ENCODE results near the gene MAPT.

The MAPT gene

GRCh38 chr17:46030752-46031151 is 136.4 kb downstream of the MAPT start:
- DNase-seq (ENCODE audit: low spot score): no peak

- DNase-seq (ENCODE audit: low spot score): no peak
These were observed 137.1 kb downstream of the MAPT start for GRCh38 chr17:46031440-46031839.

DNA sequence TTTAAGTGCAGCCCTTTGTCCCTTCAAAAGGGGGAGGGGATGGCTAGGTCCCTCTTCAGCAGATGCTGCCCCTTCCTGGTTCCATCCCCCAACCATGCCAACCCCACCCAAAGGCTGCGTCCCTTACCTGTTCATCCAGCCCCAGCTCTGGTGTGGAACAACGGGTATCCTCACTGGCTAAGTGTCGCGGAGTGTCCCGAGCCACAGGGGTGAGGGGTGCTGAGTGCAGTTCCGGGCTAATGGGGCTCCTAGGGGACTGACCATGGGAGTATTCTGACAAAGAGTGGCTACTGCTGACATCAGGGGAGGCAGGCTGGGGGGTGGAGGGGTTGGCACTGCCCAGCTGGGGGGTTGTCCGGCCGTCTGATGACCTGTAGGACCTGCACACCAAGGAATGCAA is 137.6 kb downstream of the MAPT start:
- DNase-seq (ENCODE audit: low spot score): no peak

- no peak for DNase-seq (ENCODE audit: low spot score)
These were observed 138.6 kb downstream of the MAPT start for GRCh38 chr17:46032909-46033308.

- DNase-seq (ENCODE audit: low spot score): no peak
These were observed 139.0 kb downstream of the MAPT start for GRCh38 chr17:46033392-46033791.

DNA sequence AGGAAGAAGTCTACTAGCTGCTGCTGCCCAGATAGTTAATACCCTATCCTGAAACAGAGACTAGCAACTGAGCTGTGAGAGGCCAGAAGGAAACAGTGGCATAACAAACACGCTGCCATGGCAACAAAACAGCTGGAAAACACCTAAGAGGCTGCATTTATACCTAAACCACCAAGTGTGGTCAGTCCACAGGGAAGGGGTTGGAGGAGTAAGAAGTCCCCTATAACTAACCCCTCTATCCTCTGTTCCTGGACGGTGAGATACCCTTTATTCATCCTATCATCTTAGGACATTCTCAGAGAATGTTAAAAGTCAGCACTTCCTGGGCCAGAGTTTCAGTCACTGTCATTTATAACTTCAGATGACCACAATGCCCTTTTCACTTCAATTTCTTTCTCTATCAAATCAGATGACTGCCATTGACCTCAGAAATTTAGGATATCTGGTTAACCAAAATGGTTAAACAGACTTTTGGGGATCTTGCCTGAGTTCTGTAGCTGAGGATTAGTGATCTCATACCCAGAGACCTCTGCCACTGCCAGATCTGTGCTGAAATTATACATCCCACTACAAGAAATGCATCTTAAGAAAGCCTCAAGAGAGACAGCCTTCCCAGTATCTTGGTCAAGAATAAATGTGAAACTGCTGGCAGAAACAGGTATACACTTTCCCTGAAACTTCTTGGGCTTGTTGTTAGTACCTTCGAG is 140.9 kb downstream of the MAPT start:
- no peak for DNase-seq (ENCODE audit: low spot score)

- no peak for DNase-seq (ENCODE audit: low spot score)
These were observed 142.1 kb downstream of the MAPT start for GRCh38 chr17:46036491-46036890.

DNA sequence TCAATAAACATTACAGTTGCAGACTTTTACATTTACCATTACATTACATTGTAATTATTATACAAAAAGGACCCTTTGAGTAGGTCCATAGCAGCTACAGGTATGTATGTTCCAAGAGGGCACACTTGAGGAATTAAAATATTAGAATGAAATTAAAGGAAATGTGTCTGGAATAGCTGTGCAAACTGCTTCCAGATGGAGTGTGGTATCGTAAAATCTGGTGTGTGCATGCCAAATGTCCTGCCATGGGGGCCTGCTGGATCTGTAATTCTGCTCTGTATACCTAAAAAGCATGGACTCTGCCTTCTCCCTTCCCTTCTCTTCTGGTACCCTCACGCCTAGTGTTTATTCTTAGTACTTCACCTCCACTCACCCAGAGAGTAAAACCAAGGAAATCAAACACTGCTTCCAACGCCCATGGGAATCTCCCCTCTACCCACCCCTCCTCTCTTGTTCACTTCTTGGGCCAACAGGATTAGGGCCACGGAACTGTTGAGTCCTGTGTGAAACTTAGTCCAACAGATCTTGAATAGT is 143.4 kb downstream of the MAPT start:
- no peak for DNase-seq (ENCODE audit: low spot score)

- no peak for DNase-seq (ENCODE audit: low spot score)
These were observed 144.1 kb downstream of the MAPT start for GRCh38 chr17:46038414-46038813.

- DNase-seq (ENCODE audit: low spot score): no peak
These were observed 144.6 kb downstream of the MAPT start for GRCh38 chr17:46038937-46039336.

DNA sequence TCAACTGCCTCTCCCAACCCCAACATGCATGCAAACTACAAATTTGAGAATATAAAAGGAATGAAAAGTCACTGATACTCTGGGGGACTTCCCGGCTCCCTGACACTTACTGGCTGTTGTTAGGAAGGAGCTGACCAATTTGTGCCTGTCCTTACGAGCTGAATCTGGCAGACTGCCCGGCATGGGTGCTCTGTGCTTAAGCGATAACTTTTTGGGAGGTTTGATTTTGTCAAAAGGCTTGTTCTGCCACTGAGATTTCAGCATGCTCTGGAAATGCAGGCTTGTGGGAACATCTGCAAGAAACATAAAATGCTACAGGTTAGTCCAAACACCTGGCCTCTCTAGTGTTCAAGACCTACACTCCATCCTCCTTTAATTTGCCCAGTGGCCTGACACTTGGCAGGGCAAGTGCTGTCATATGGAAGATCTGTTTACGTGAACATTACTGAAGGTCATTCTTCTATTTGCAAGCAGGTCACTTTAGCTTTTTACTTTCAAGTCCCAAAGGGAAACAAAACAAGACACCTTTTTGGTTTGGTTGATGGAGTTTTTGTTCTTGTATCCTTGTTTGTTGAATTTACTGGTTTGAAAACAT is 145.3 kb downstream of the MAPT start:
- no peak for DNase-seq (ENCODE audit: low spot score)

GRCh38 chr17:46042246-46042645 is 147.9 kb downstream of the MAPT start:
- no peak for DNase-seq (ENCODE audit: low spot score)

GRCh38 chr17:46042925-46043324 is 148.6 kb downstream of the MAPT start:
- no peak for DNase-seq (ENCODE audit: low spot score)

- DNase-seq (ENCODE audit: low spot score): no peak
These were observed 149.3 kb downstream of the MAPT start for GRCh38 chr17:46043606-46044005.

- peak; percentile 90 for DNase-seq (ENCODE audit: low spot score)
These were observed 150.1 kb downstream of the MAPT start for GRCh38 chr17:46044286-46044928.

- no peak for DNase-seq (ENCODE audit: low spot score)
These were observed 150.6 kb downstream of the MAPT start for GRCh38 chr17:46044989-46045388.

GRCh38 chr17:46045639-46046038 is 151.3 kb downstream of the MAPT start:
- DNase-seq (ENCODE audit: low spot score): no peak

DNA sequence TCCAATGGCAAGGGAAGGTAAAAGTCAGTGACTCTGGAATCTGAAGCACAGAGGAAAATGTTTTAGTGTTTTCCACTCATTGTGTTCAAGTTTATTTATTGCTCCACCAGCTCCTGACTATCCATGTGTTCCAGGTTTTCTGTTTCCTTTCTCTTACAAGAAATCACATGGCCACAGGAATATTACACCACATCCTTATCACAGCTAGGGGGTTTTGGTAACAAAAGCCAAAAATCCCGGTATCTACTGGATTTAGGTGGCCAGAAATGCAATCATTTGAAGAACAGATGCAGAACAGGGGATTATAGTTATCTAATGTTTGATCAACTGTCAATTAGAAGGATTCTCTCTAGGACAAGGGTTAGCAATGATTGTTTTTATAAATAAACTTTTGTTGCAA is 152.6 kb downstream of the MAPT start:
- DNase-seq (ENCODE audit: low spot score): no peak

DNA sequence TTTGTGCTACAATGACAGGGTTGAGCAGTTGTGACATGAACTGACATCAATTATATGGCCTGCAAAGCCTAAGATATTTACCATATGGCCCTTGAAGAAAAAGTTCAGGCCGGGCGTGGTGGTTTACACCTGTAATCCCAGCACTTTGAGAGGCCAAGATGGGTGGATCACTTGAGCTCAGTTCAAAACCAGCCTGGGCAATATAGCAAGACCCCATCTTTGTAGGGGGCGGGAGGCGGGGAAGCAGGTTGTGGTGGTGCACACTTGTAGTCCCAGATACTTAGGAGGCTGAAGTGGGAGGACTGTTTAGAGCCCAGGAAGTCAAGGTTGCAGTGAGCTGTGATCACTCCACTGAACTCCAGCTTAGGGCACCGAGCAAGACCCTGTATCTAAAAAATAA is 153.0 kb downstream of the MAPT start:
- DNase-seq (ENCODE audit: low spot score): no peak

- no peak for DNase-seq (ENCODE audit: low spot score)
These were observed 153.5 kb downstream of the MAPT start for GRCh38 chr17:46047856-46048255.

- DNase-seq (ENCODE audit: low spot score): no peak
These were observed 155.3 kb downstream of the MAPT start for GRCh38 chr17:46049656-46050055.

- no peak for DNase-seq (ENCODE audit: low spot score)
These were observed 159.7 kb downstream of the MAPT start for GRCh38 chr17:46053911-46054534.

DNA sequence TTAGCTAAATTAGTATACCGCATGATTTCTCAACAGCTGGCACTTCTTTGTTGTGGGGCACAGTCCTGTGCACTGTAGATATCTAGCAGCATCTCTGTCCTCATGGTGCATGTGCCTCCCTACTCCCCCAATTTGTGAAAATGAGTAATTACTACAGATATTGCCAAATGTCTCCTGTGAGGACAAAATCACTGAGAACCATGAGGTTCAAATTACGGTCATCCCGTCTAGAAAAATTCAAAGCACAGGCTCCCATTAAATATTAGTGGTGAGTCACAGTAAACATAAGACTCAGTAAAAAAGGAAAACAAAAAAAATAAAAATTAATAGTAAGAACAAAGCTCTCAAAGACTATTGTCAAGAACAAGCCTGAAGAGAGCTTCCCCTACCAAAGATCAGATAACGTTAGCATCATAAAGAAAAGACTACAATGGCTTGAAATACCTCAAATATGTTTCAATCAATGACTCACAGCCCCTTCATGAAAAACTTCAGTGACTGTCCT is 162.5 kb downstream of the MAPT start:
- no peak for DNase-seq (ENCODE audit: low spot score)
